GM12878 (cell line): ENCODE results near the gene DCAF8.

Experiments
- EZH2 ChIP-seq: IDR thresholded peaks from 2 replicates; pipeline ENCODE4 v1.6.1; 2012; ENCODE audit warnings: low read depth, mild to moderate bottlenecking, control low read depth, inconsistent platforms, low read length, borderline replicate concordance; ENCODE audit not compliant: control insufficient read depth
- KDM1A ChIP-seq: fragments of 200-600 bp; sonication (generic); IDR thresholded peaks from 2 replicates; pipeline ENCODE4 v1.6.1; 2016; ENCODE audit warnings: borderline replicate concordance
- POLR2A ChIP-seq: IDR thresholded peaks from 2 replicates; pipeline ENCODE4 v1.6.1; 2011; ENCODE audit warnings: low read depth, mild to moderate bottlenecking, low read length
- SIX5 ChIP-seq: IDR thresholded peaks from 2 replicates; pipeline ENCODE4 v1.6.1; 2011; ENCODE audit warnings: mild to moderate bottlenecking, low read depth, low read length, moderate library complexity; ENCODE audit not compliant: severe bottlenecking
- TAF1 ChIP-seq: IDR thresholded peaks from 2 replicates; pipeline ENCODE4 v1.6.1; 2011; ENCODE audit warnings: mild to moderate bottlenecking, low read depth, low read length, borderline replicate concordance
- USF2 ChIP-seq: IDR thresholded peaks from 2 replicates; pipeline ENCODE4 v1.6.1; 2011; ENCODE audit warnings: low read depth, low read length, improper control_type of control experiment, borderline replicate concordance
- ZBTB40 ChIP-seq: fragments of 450-650 bp; IDR thresholded peaks from 2 replicates; pipeline ENCODE4 v1.6.1; 2016; ENCODE audit warnings: mild to moderate bottlenecking, moderate library complexity, borderline replicate concordance
- TF ChIP-seq, protein P1 (sequence below), 3 experiments: IDR thresholded peaks in 2 of 3; conservative IDR thresholded peaks in 1 of 3; 2 replicates each; pipeline ENCODE4 v1.5.1; 2011; ENCODE audit warnings: low read depth in 3 of 3, low read length in 3 of 3, mild to moderate bottlenecking in 3 of 3, control low read depth in 2 of 3, moderate library complexity in 2 of 3, inconsistent platforms in 1 of 3, mixed read lengths in 1 of 3; ENCODE audit not compliant: control insufficient read depth in 2 of 3, insufficient read depth in 1 of 3; ENCODE audit errors: extremely low read depth in 1 of 3
- TF ChIP-seq, protein P2 (sequence below): IDR thresholded peaks from 2 replicates; pipeline ENCODE4 v1.6.1; 2011; ENCODE audit warnings: borderline replicate concordance, low read depth, mild to moderate bottlenecking, moderate library complexity, mixed read lengths, low read length; ENCODE audit not compliant: insufficient read depth; ENCODE audit errors: extremely low read length
- TF ChIP-seq, protein P3 (sequence below): IDR thresholded peaks from 2 replicates; pipeline ENCODE4 v1.6.1; 2012; ENCODE audit warnings: low read length, inconsistent platforms

DNA sequence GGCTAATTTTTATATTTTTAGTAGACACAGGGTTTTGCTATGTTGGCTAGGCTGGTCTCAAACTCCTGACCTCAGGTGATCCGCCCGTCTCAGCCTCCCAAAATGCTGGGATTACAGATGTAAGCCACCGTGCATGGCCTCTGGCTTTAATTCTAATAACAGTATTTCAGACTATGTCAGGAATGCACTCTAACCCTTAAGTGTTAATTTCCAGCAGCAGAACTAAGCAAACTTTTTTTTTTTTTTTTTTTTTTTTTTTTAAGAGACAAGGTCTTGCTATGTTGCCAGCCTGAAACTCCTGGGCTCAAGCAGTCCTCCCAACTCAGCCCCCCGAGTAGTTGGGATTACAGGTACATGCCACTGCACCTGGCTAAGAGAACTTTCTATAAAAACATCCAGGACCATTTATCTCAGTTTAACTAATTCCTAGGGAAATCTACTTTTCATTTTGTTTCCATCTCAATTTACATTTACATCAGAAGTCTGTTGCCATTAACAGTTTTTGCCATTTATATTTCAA lies 6.5 kb downstream of the DCAF8 start:
- no peak for TF ChIP-seq ZBTB40
- TF ChIP-seq POLR2A, result no peak
- TF ChIP-seq, protein P1, sequence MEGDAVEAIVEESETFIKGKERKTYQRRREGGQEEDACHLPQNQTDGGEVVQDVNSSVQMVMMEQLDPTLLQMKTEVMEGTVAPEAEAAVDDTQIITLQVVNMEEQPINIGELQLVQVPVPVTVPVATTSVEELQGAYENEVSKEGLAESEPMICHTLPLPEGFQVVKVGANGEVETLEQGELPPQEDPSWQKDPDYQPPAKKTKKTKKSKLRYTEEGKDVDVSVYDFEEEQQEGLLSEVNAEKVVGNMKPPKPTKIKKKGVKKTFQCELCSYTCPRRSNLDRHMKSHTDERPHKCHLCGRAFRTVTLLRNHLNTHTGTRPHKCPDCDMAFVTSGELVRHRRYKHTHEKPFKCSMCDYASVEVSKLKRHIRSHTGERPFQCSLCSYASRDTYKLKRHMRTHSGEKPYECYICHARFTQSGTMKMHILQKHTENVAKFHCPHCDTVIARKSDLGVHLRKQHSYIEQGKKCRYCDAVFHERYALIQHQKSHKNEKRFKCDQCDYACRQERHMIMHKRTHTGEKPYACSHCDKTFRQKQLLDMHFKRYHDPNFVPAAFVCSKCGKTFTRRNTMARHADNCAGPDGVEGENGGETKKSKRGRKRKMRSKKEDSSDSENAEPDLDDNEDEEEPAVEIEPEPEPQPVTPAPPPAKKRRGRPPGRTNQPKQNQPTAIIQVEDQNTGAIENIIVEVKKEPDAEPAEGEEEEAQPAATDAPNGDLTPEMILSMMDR (IDR thresholded peaks at IDR 0.05 in 2 of 3, conservative IDR thresholded peaks at IDR 0.05 in 1 of 3; ENCODE audit: control insufficient read depth in 2 of 3, extremely low read depth in 1 of 3, insufficient read depth in 1 of 3, low read depth in 3 of 3, low read length in 3 of 3), result no peak
- no peak for TF ChIP-seq SIX5
- no peak for TF ChIP-seq USF2
- no peak for TF ChIP-seq KDM1A
- no peak for TF ChIP-seq TAF1
- TF ChIP-seq, protein P2, sequence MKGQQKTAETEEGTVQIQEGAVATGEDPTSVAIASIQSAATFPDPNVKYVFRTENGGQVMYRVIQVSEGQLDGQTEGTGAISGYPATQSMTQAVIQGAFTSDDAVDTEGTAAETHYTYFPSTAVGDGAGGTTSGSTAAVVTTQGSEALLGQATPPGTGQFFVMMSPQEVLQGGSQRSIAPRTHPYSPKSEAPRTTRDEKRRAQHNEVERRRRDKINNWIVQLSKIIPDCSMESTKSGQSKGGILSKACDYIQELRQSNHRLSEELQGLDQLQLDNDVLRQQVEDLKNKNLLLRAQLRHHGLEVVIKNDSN, result no peak
- TF ChIP-seq EZH2, result no peak
- TF ChIP-seq, protein P3, sequence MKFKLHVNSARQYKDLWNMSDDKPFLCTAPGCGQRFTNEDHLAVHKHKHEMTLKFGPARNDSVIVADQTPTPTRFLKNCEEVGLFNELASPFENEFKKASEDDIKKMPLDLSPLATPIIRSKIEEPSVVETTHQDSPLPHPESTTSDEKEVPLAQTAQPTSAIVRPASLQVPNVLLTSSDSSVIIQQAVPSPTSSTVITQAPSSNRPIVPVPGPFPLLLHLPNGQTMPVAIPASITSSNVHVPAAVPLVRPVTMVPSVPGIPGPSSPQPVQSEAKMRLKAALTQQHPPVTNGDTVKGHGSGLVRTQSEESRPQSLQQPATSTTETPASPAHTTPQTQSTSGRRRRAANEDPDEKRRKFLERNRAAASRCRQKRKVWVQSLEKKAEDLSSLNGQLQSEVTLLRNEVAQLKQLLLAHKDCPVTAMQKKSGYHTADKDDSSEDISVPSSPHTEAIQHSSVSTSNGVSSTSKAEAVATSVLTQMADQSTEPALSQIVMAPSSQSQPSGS, result no peak
